GM10847 (cell line): Measurements from ENCODE around the gene COLEC12.

Experiments used
- POLR2A ChIP-seq: IDR thresholded peaks from 2 replicates; pipeline ENCODE4 v1.6.1; 2011; ENCODE audit not compliant: insufficient read length; ENCODE audit errors: extremely low read depth

The COLEC12 gene

DNA sequence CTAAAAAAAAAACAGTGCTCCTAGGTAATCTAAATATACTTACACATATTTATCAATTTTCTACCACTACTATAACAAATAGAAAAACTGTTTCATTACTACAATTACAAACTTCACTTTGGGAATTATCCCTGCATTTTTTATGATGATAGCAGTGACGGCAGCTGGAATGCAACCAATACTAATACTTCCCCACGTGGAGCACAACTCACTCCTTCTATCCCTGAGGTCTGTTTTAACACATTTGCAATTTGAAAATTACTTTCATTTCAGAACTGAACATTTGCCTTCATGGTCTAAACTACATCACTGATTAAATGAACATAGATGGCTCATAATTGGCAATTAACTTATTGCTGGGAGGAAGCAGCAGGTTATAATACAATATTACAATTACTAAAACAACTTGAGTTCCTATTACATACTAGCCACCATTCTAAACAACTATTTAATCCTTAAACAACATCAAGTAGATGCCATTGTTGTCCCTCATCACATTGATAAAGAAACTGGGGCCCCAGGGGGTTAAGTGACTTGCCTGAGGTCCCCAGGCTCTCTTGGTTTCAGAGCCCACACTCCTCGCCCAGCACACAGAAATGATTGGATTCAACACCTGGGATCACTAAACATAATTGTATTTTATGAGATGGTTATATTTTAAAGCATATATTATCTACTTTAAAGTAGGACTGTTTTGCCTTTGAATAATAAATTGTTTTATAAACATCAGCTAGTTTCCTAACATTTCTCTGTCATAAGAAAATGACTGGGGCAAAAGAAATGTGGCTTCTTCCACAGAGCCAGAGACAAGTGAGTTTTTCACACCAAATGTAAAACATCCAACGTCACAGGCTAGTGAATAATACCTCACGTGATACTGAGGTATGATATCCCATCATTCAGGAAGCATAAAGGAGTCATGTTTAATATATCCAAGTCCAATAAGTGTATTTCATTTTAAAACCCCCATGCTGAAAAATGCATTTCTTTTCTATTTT is 6.2 kb downstream of the COLEC12 start:
- no peak for TF ChIP-seq POLR2A

DNA sequence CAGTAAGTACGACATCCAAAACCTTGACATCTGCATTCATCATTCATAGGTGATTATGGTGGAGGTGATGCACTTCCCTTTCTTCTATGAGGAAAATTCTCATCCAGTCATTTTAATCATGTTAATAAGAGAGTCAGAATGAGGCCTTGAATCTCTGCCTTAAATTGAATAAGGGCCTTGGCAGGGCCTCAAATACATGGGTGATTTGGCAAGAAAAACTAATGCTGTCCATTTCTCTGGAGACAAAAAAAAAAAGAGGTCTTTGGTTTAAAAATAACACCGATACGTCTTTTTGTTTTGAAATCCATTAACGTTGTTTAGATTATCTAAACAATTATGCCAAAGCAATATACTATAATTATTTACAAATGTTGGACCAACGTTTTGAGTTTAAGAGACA is 8.1 kb downstream of the COLEC12 start:
- TF ChIP-seq POLR2A: no peak

DNA sequence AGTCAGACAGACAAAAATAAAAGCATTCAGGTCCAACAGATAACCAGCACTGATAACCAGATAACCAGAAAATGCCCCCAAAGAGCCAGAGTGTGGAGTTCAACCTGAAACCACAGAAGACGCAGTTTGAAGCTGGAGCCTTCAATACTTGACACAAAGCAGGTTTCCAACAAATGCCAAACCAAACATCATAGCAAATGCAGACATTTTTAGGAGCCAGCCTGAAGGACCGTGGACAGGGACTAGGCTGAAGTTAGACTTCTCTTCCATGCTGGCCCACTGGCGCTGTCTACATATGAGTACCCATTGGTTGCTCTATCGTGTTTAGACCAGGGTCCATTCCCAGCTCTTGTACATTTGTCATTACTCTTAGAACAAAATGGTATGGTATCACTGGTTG is 9.9 kb downstream of the COLEC12 start:
- no peak for TF ChIP-seq POLR2A

DNA sequence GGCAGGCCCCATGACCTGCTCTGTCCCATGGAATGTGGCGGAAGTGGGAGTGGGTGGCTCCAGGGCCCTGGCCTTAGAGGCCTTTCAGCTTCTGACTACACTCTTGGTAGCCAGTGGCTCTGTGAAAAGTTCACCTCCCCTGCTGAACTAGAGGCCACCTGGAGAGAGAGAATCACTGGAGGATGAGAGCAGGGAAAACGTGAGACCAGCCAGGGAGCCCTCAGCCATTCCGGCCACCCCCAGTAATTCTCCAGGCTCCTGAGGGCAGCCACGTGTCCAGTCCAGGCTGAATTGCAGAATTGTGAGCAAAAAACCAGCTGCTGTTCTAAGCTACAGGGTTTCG is 10.5 kb downstream of the COLEC12 start:
- TF ChIP-seq POLR2A: no peak

DNA sequence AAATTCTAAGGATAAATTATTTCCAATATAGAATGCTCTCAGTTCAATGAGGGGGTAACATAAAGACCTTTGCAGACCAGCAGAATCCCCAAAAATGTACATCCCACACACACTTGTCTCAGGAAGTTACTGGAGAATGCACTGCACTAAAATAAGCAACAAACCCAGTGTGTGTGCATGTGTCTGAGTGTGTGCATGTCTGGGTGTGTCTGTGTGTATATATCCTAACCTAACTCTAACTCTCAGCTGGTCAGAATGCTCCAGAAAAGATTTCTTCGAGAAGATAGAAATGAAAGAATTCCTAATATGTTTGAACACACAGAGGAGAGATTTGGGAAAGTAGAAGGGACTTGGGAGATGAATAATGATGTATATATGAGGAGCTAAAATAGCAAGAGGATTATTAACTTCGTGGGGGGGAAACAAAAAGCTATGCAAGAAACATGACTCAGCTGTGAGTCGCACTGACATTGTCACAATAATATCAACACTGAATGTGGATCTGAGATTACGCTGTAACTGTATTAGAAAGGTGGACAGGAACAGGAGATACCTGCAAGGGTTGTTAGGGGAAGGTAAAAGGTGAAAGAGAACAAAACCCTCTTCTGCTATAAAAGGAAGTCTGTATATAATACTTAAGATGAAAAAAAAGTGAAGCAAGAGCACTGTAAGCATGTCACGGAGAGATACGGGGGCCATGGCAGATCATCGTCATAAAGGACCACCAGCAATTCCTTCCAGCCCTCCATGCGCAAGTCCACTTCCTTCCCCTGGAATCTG is 11.1 kb downstream of the COLEC12 start:
- TF ChIP-seq POLR2A: no peak

DNA sequence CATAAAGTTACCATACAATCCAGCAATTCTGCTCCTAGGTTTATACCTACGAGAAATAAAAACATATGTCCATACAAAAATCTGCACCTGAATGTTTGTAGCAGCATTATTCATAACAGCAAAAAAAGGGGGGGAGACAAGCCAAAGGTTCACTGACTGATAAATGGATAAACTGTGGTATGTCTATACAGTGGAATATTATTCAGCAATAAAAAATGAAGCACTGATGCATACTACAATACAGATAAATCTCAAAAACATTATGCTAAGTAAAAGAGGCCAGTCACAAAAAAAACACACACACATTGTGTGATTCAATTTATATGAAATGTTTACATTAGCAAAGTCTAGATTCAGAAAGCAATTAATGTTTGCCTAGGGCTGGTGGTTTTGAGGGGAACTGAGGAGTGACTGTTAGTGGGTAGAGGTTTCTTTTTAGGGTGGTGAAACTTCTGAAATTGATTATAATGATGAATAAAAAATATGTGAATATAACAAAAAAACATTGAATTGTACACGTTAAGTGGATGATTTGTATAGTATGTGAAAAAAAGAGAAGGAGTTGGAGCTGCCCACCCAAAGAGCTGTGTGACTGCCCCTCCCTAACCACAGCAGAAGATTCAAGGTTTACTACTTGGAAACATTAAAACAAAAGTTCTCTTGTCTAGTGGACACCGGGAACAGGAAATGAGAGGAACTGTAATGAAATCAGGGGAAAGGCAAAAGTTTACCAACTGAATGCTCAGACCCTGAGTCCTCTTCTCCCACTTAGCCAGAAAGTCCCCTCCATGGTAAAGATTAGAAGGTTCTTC is 13.4 kb downstream of the COLEC12 start:
- TF ChIP-seq POLR2A: no peak

DNA sequence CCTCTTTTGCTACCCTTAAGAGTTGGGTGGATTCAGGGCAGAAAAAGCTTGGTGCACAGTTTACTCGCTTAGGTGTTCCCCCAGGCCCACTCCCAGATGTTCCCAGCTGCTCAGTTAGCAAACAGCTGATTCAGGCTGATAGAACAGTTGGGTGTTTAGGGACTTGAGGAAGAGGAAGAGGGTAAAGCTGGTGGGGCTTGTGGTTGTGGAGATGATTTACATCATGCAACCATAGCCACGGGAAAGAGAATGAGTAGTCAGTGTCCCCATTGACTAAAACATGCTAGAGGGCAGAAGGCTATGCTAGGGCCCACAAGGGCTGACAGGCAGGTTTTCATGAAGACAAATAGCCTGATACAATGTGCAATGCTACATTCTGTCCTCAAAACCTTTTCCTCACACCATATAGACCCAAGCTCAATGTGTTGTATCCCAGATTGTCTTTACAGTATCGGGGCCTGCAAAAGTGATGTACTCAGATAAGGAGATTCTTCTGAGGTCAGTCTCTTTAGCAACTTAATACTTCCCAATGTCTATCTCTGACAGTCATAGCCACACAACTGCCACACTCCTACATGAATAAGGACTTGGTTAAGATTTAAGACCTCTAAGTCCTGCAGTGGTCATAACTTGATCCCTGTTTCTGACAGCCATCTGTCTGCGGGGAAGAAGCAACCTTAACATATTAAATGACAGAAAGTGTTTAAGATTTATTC is 15.6 kb downstream of the COLEC12 start:
- no peak for TF ChIP-seq POLR2A

DNA sequence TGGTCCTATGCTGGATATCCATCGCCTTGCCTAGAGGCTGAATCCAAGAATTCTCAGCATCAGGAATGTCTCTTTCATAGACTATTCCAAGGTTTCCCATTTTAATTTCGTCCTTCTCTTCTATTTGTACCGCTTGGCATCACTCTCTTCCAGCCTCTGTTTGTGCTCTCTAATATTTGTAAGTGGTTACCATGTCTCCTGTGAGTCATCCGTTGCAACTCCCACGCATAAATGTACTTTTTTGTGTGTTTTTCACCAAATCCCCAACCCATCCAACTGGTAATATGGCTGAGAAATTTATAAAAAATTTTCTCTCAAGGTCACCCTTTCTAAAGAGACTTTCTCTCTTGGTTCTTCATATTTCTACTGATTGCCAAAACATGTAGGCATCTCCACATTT is 21.8 kb downstream of the COLEC12 start:
- TF ChIP-seq POLR2A: no peak

DNA sequence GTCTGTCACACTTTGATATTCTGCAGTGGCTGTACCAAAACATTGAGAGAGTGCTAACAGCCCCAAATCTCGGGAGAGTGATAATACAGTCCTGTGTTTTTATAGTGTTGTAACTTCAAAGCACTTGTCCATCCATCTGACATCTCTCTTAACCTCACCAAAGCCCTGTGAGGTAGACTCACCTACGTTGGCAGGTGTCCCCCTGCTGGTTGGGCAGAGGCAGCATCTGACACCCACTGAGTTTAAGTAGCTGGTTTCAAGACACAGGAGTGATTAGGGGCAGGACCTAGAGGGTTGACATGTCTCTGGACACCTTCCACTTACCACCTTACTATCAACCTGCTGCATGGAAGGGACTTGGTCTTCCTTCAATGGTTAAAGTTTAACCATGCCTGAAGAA is 22.9 kb downstream of the COLEC12 start:
- no peak for TF ChIP-seq POLR2A

DNA sequence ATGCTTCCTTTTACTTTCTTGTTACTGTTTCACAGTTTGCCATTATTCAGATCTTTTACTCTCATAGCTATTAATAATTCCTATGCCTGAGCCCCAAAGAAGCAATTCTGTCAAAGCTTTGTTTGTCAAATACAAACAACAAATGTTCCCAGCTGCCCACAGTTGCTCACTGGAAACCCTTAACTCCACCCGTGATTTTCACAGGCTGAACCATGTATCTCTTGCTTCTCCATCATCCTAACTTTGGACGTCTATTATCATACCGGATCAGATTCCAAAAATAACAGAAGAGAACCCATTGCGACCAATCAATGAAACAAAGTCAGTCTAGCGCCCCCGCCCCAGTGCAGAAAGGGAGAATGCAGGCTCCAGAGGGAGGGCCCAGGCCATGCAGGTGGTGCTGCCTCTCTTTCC is 24.2 kb downstream of the COLEC12 start:
- TF ChIP-seq POLR2A: no peak

DNA sequence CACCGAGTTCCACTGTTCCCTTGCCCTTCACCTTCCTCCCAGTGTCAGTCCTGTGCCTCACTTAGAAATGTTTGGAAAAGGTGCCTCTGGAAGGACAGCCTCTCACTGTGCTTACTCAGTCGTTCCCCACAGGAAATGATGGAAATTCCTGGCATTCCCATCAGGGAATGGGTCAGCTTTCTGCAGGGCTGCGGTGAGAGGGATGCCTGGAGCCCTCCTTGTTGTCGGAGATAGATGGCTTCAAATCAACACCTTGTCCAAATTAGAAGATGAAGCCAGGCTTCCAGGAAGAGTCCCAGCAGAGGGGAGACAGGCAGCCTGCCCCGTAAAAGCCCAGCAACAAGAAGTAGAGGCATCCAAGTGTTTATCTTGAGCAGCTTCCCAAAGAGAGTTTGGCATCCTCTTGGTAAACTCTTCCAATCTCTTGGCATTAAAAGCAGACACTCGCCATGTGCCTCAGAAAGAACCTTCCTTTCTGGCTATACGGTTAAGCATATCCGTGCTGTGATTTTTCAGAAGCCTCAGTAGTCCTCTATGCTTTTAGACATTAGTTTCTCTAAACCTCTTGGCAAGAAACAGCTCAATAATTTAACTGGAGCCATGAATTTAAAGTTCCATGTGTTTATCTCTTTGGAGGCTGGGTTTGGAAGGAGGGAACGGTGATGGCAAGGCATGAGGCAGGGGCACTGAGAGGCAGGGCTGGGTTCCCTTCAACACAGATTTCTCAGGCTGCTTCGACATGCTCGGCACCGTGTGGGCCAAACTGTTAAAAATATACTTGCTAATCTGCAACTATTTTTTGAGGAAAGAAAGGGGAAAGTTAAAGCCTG is 25.1 kb downstream of the COLEC12 start:
- TF ChIP-seq POLR2A: no peak

DNA sequence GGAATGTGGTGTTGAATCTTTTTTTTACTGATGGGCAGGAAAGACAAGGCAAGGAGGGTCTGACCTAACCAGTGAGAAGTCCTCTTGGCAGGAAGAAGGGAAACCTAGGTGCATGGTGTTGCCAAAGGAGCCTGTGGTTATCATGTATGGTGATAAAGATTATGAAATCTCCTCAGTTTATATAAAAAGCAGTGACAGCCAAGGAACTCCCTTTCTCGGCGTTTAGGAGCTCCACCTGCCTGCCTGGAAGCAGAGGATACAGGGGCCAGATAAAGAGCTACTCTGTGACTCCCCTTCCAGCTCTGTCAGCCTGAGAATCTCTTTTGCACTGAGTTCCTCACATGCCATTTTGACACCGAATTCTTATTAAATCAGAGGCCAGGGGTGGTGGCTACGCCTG is 26.1 kb downstream of the COLEC12 start:
- no peak for TF ChIP-seq POLR2A

DNA sequence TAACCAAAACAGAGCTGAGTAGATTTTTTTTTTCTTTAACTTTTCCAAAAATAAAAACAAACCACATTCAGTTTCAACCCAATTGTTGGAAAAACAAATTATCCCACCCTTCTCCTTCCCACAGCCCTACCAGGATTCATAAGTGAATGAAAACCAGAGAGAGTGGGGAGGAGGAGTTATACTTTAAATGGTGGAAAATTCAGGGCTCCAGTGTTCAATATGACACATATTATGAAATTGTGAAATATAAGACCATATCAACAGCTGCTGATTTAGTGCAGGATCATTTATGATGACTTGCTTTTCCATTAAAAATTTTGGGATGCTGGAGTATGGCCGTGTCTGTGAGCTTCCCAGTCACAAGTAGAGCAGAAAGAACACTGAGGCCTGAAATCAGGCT is 26.7 kb downstream of the COLEC12 start:
- TF ChIP-seq POLR2A: no peak

DNA sequence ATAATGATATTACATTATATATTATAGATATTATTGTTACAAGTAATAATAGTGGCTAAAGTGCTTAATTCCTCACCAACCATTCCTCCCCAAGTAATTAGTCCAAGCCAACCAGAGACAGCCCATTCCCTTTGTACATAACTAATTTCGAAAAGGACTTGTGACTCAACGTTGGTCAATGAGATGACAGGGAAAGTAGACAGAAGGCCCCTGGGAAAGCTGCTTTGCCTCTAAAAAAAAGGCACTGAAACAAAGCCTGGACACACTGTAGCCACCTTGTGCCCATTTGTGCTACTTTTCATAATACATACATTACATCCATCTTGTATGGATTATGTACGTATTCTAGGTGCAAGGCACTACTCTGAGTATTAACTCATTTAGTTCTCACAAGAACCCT is 28.8 kb downstream of the COLEC12 start:
- no peak for TF ChIP-seq POLR2A
